ENCODE measurements around the gene HLCS.
"Not testable (repeated sequence)": the region's sequence is repeated elsewhere in the genome, so short reads cannot be mapped to it uniquely, and the experiment has no call there.

Gene HLCS

GRCh38 chr21:36960676-36961284, 5.7 kb downstream of the HLCS start:
- no peak overlapping the region for H3K27ac ChIP-seq
- H3K36me3 ChIP-seq (ENCODE audit: insufficient read depth) = no peaks in the 10 kb centered on the region
- H3K79me2 ChIP-seq (ENCODE audit: insufficient read depth, low read depth) = peaks cover 5% of the 10 kb centered on the region; the same call in 1 of the 2 replicates
- no peak overlapping the region for H2AFZ ChIP-seq (ENCODE audit: low read depth)
- H3K27me3 ChIP-seq (ENCODE audit: insufficient read depth, low read depth) = no peaks in the 10 kb centered on the region
- peaks cover 20% of the 10 kb centered on the region for H3K4me1 ChIP-seq (ENCODE audit: low read depth, poor library complexity, severe bottlenecking)
- TF ChIP-seq CTCF (conservative IDR thresholded peaks at IDR 0.05; ENCODE audit: low read depth, low read length) = no peak
- no peak overlapping the region for H3K4me2 ChIP-seq
- H3K4me3 ChIP-seq (IDR thresholded peaks at IDR 0.05; ENCODE audit: insufficient read depth, low read depth, low read length) = no peak overlapping the region
- no peak overlapping the region for H3K9ac ChIP-seq
- H4K20me1 ChIP-seq (ENCODE audit: insufficient read depth) = no peaks in the 10 kb centered on the region

- Histone ChIP-seq H4K20me1 (ENCODE audit: insufficient read depth) (no peaks in the 10 kb centered on the region), H3K27me3 (ENCODE audit: insufficient read depth, low read depth) (no peaks in the 10 kb centered on the region), H3K4me3 (IDR thresholded peaks at IDR 0.05; ENCODE audit: insufficient read depth, low read depth, low read length) (no peak overlapping the region), H3K36me3 (ENCODE audit: insufficient read depth) (no peaks in the 10 kb centered on the region), H3K27ac (no peak overlapping the region), H2AFZ (ENCODE audit: low read depth) (no peak overlapping the region), H3K4me1 (ENCODE audit: low read depth, poor library complexity, severe bottlenecking) (peaks cover 9% of the 10 kb centered on the region), H3K4me2 (no peak overlapping the region), H3K79me2 (ENCODE audit: insufficient read depth, low read depth) (no peaks in the 10 kb centered on the region), H3K9ac (no peak overlapping the region)
- TF ChIP-seq CTCF (conservative IDR thresholded peaks at IDR 0.05; ENCODE audit: low read depth, low read length) = no peak
These were observed 7.2 kb downstream of the HLCS start for GRCh38 chr21:36959020-36959835.

GRCh38 chr21:36955783-36956182, 10.7 kb downstream of the HLCS start:
- Histone ChIP-seq H4K20me1 (ENCODE audit: insufficient read depth) (no peaks in the 10 kb centered on the region), H3K36me3 (ENCODE audit: insufficient read depth) (no peaks in the 10 kb centered on the region), H3K9ac (no peak overlapping the region), H3K79me2 (ENCODE audit: insufficient read depth, low read depth) (no peaks in the 10 kb centered on the region), H2AFZ (ENCODE audit: low read depth) (no peak overlapping the region), H3K4me2 (no peak overlapping the region), H3K4me3 (IDR thresholded peaks at IDR 0.05; ENCODE audit: insufficient read depth, low read depth, low read length) (no peak overlapping the region), H3K27ac (no peak overlapping the region), H3K4me1 (ENCODE audit: low read depth, poor library complexity, severe bottlenecking) (peaks cover 9% of the 10 kb centered on the region), H3K27me3 (ENCODE audit: insufficient read depth, low read depth) (no peaks in the 10 kb centered on the region)
- no peak for TF ChIP-seq CTCF (conservative IDR thresholded peaks at IDR 0.05; ENCODE audit: low read depth, low read length)

- not testable (repeated sequence) for H3K27me3 ChIP-seq (ENCODE audit: insufficient read depth, low read depth); H3K9ac ChIP-seq; H4K20me1 ChIP-seq (ENCODE audit: insufficient read depth); H3K4me1 ChIP-seq (ENCODE audit: low read depth, poor library complexity, severe bottlenecking); H3K4me3 ChIP-seq (IDR thresholded peaks at IDR 0.05; ENCODE audit: insufficient read depth, low read depth, low read length); H2AFZ ChIP-seq (ENCODE audit: low read depth); H3K27ac ChIP-seq; H3K36me3 ChIP-seq (ENCODE audit: insufficient read depth); H3K4me2 ChIP-seq; H3K79me2 ChIP-seq (ENCODE audit: insufficient read depth, low read depth)
These were observed 14.1 kb downstream of the HLCS start for GRCh38 chr21:36952331-36952730.
